ENCODE data around the gene SAMD7.

The SAMD7 gene

DNA sequence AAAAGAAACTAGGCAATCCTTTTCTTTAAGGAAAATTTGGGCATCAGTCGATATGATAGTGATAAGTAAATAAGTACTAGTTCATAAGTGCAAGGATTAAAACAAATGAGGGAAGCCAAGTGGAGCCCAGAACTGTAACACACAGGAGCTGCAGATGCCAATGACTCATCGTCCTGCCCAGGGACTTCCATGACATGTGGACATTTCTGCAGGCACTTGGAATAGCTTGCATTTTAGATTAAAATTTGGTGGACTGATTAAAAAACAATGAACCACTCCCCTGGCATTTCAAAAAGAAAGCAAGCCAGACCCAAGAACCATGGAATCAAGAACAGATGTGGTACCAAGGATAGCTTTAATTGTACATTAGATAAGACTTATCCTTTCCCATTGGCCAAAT, 2.9 kb downstream of the SAMD7 start:
- DNase-seq (ENCODE audit: insufficient read length) (no peak), FAIRE-seq (no peak)
- no peak for TF ChIP-seq TAF1 (IDR thresholded peaks at IDR 0.05; ENCODE audit: borderline replicate concordance, low read depth, low read length)
- no peak for TF ChIP-seq POLR2A (IDR thresholded peaks at IDR 0.05; ENCODE audit: low read depth, low read length)
- no peak for TF ChIP-seq POLR2AphosphoS5 (IDR thresholded peaks at IDR 0.05; ENCODE audit: low read depth, low read length)

- FAIRE-seq (no peak), DNase-seq (ENCODE audit: insufficient read length) (no peak)
- TF ChIP-seq POLR2AphosphoS5 (IDR thresholded peaks at IDR 0.05; ENCODE audit: low read depth, low read length) = no peak
- TF ChIP-seq POLR2A (IDR thresholded peaks at IDR 0.05; ENCODE audit: low read depth, low read length) = no peak
- no peak for TF ChIP-seq TAF1 (IDR thresholded peaks at IDR 0.05; ENCODE audit: borderline replicate concordance, low read depth, low read length)
These were observed 11.8 kb downstream of the SAMD7 start for GRCh38 chr3:169923189-169923588.

GRCh38 chr3:169923831-169924230, 12.5 kb downstream of the SAMD7 start:
- FAIRE-seq (no peak), DNase-seq (ENCODE audit: insufficient read length) (no peak)
- TF ChIP-seq POLR2A (IDR thresholded peaks at IDR 0.05; ENCODE audit: low read depth, low read length) (no peak), POLR2AphosphoS5 (IDR thresholded peaks at IDR 0.05; ENCODE audit: low read depth, low read length) (no peak), TAF1 (IDR thresholded peaks at IDR 0.05; ENCODE audit: borderline replicate concordance, low read depth, low read length) (no peak)

DNA sequence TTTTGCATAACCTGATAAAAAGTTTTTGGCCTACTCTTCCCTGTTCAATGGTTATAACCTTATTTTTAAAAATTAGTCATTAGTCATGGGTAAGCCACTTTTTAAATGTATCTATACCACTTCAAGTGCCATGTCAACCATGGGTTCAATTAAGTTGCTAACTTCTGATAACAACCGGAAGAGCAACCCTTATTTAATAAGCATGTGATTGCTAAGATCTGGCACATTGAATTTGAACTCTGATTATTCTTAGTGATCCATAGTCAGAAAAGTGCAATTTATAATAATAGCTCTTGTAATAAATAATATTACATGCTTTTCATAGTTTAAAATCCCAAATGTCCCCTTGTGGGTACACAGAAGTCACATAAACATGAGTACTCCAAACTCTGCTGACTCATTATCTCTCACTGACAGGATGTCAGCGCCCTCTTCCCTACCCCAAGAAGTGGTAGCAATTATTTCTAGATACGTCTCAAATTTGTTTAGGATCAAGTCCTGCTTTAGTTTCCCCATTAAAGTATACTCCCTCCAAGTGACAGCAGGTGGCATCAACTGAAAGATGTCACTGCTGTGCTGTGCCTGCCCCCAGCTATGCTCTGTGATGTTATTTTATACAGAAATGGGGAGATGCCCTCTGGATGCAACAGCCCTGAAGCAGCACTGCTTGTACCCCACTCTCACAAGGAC, 18.6 kb downstream of the SAMD7 start:
- FAIRE-seq (peak; percentile 70), DNase-seq (ENCODE audit: insufficient read length) (no peak)
- no peak for TF ChIP-seq POLR2AphosphoS5 (IDR thresholded peaks at IDR 0.05; ENCODE audit: low read depth, low read length)
- no peak for TF ChIP-seq POLR2A (IDR thresholded peaks at IDR 0.05; ENCODE audit: low read depth, low read length)
- no peak for TF ChIP-seq TAF1 (IDR thresholded peaks at IDR 0.05; ENCODE audit: borderline replicate concordance, low read depth, low read length)

DNA sequence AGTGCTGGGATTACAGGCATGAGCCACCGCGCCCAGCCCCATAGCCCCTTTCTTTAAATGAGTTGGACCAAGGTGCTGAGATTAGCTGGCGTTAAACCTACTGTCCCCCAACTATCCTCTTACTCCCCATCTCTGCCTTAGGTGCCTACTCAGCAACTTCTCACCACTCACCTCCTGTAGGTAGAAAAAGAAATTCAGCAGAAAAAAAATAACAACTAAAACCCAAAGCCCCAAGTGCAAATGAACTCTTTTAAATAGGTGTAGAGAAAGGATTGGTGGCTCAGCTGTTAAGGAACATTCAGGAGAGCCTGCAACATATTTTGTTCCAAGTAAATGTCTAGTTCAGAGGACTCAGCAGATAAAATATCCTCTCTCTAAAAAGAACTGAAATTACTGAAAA, 19.5 kb downstream of the SAMD7 start:
- TF ChIP-seq TAF1 (IDR thresholded peaks at IDR 0.05; ENCODE audit: borderline replicate concordance, low read depth, low read length) (no peak), POLR2A (IDR thresholded peaks at IDR 0.05; ENCODE audit: low read depth, low read length) (no peak), POLR2AphosphoS5 (IDR thresholded peaks at IDR 0.05; ENCODE audit: low read depth, low read length) (no peak)
- no peak for DNase-seq (ENCODE audit: insufficient read length)
- no peak for FAIRE-seq

- peak; percentile 99 for FAIRE-seq
- TF ChIP-seq TAF1 (IDR thresholded peaks at IDR 0.05; ENCODE audit: borderline replicate concordance, low read depth, low read length) (no peak), POLR2AphosphoS5 (IDR thresholded peaks at IDR 0.05; ENCODE audit: low read depth, low read length) (no peak), POLR2A (IDR thresholded peaks at IDR 0.05; ENCODE audit: low read depth, low read length) (peak; percentile 30; the same call in 1 of the 2 replicates)
- peak; percentile 39 for DNase-seq (ENCODE audit: insufficient read length)
These were observed 20.6 kb downstream of the SAMD7 start for GRCh38 chr3:169931747-169932520.

GRCh38 chr3:169939320-169939719, 27.9 kb downstream of the SAMD7 start:
- DNase-seq (ENCODE audit: insufficient read length) = no peak
- FAIRE-seq = no peak
- TF ChIP-seq POLR2AphosphoS5 (IDR thresholded peaks at IDR 0.05; ENCODE audit: low read depth, low read length) = no peak
- no peak for TF ChIP-seq POLR2A (IDR thresholded peaks at IDR 0.05; ENCODE audit: low read depth, low read length)
- no peak for TF ChIP-seq TAF1 (IDR thresholded peaks at IDR 0.05; ENCODE audit: borderline replicate concordance, low read depth, low read length)

DNA sequence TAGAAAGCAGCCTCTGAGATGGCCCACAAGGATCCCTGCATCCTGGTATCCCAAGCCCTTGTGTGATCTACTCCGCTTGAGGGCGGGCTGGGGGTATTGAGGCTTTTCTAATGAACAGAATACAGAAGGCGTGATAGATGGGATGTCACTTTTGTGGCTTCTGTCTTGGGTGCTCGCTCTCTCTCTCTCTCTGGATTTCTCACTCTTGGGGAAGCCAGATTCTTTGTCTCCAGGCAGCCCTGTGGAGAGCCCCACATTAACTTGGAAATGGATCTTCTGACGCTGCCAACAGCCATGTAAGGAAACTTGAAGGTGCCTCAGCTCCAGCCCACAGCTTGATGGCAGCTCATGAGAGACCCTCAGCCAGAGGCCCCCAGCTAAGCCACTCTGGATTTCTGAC, 28.4 kb downstream of the SAMD7 start:
- TF ChIP-seq TAF1 (IDR thresholded peaks at IDR 0.05; ENCODE audit: borderline replicate concordance, low read depth, low read length) (no peak), POLR2A (IDR thresholded peaks at IDR 0.05; ENCODE audit: low read depth, low read length) (no peak), POLR2AphosphoS5 (IDR thresholded peaks at IDR 0.05; ENCODE audit: low read depth, low read length) (no peak)
- FAIRE-seq (no peak), DNase-seq (ENCODE audit: insufficient read length) (no peak)

DNA sequence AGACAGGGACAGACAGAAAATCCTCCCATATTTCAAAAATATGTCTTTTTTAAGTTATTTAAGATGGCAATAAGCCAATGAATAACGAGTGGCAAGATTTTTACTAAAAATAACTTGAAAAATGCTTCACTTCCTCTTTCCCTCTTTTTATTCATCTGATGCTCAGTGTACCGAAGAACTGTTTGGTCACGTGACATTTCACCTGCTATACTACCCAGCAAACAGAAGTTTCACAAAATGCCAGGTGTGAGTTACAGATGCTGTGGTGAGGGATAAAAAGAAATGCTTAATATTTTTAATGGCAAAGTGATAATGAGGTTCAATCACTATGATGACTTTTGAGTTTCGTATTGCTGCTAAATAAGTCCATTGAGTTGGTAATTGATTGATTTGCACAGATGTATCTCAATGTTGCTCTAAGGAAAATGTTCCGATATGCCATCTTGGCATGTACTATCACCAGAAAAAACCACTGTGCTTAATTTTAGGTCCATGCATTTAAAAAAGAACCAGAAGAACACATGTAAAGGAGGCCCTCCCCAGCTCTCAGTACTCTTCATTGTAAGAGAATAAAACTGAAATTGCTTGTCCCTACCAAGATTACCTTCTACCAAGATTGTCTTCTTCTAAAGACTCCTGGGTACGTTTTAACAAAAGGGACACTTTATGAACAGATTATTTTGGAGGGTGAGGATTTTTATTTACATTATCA, 29.3 kb downstream of the SAMD7 start:
- peak; percentile 94 for FAIRE-seq
- DNase-seq (ENCODE audit: insufficient read length) = no peak
- TF ChIP-seq POLR2AphosphoS5 (IDR thresholded peaks at IDR 0.05; ENCODE audit: low read depth, low read length) = no peak
- TF ChIP-seq POLR2A (IDR thresholded peaks at IDR 0.05; ENCODE audit: low read depth, low read length) = no peak
- TF ChIP-seq TAF1 (IDR thresholded peaks at IDR 0.05; ENCODE audit: borderline replicate concordance, low read depth, low read length) = no peak

GRCh38 chr3:169945313-169945712, 33.9 kb downstream of the SAMD7 start:
- TF ChIP-seq POLR2A (IDR thresholded peaks at IDR 0.05; ENCODE audit: low read depth, low read length) = no peak
- no peak for TF ChIP-seq TAF1 (IDR thresholded peaks at IDR 0.05; ENCODE audit: borderline replicate concordance, low read depth, low read length)
- no peak; the same call in 1 of the 2 replicates for TF ChIP-seq POLR2AphosphoS5 (IDR thresholded peaks at IDR 0.05; ENCODE audit: low read depth, low read length)
- peak; percentile 99 for FAIRE-seq
- no peak for DNase-seq (ENCODE audit: insufficient read length)

DNA sequence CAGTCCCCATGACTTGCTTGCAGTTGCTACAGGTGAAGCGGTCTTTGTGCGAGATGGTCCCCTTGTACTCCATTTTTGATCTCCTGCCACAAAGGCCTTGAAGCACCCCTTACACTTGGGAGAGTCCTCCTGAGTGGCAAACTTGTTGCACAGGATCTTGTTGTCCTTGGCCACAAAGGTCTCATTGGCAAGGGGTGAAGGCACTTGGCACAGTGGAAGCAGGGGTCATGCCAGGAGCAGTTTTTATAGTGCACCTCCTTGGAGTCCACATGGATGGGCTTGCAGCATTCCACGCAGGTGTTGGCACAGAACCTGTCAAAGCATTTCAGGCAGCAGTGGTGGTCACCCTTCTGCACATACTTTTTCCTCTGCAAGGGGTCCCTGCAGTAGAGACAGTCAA, 35.0 kb downstream of the SAMD7 start:
- DNase-seq (ENCODE audit: insufficient read length) (no peak), FAIRE-seq (no peak)
- TF ChIP-seq TAF1 (IDR thresholded peaks at IDR 0.05; ENCODE audit: borderline replicate concordance, low read depth, low read length) = no peak
- no peak for TF ChIP-seq POLR2AphosphoS5 (IDR thresholded peaks at IDR 0.05; ENCODE audit: low read depth, low read length)
- TF ChIP-seq POLR2A (IDR thresholded peaks at IDR 0.05; ENCODE audit: low read depth, low read length) = no peak
